ENCODE results near the gene HERC3.

- TF ChIP-seq POLR2AphosphoS5 (IDR thresholded peaks at IDR 0.05): no peak
- no peak for TF ChIP-seq CTCF (IDR thresholded peaks at IDR 0.05)
Measured at GRCh38 chr4:88719381-88719780, 127.1 kb downstream of the HERC3 start.
